ENCODE measurements around the gene DDX60.

- TF ChIP-seq CTCF (IDR thresholded peaks at IDR 0.05) (no peak), POLR2A (IDR thresholded peaks at IDR 0.05) (no peak)
These were observed 60.8 kb downstream of the DDX60 start for GRCh38 chr4:168257768-168258167.
